Ectodermal cell (in vitro differentiated cells): ENCODE results near the gene KRTAP17-1. TPM values are rescaled to one million over a fixed set of nuclear protein-coding genes. Genes with fewer than 3 reads are reported as not detected.
"Not testable (repeated sequence)": the region's sequence is repeated elsewhere in the genome, so short reads cannot be mapped to it uniquely, and the experiment has no call there.

Experiments used
- H3K27ac ChIP-seq: 2 replicates; pipeline ENCODE4 v1.7.0; 2013; ENCODE audit warnings: mild to moderate bottlenecking, low read depth, low read length; ENCODE audit not compliant: insufficient read depth, poor library complexity, severe bottlenecking
- H3K27me3 ChIP-seq: 2 replicates; pipeline ENCODE4 v1.7.0; 2013; ENCODE audit warnings: mild to moderate bottlenecking, low read length; ENCODE audit not compliant: insufficient read depth, control insufficient read depth, poor library complexity, severe bottlenecking
- H3K36me3 ChIP-seq: one replicate; pipeline ENCODE4 v1.7.0; 2013; ENCODE audit warnings: low read length; ENCODE audit not compliant: control insufficient read depth, insufficient read depth
- H3K4me1 ChIP-seq: one replicate; pipeline ENCODE4 v1.7.0; 2013; ENCODE audit warnings: low read length; ENCODE audit not compliant: control insufficient read depth, insufficient read depth
- H3K4me3 ChIP-seq: 2 replicates; pipeline ENCODE4 v1.7.0; 2013; ENCODE audit warnings: low read depth, low read length, control low read depth; ENCODE audit not compliant: insufficient read depth
- H3K9me3 ChIP-seq: 2 replicates; pipeline ENCODE4 v1.7.0; 2013; ENCODE audit warnings: mild to moderate bottlenecking, low read length, moderate library complexity; ENCODE audit not compliant: control insufficient read depth
- WGBS, 2 experiments: methylation state at CpG; one replicate each; pipeline ENCODE4 v1.1.7; 2013; ENCODE audit warnings: missing lambda C conversion rate in 2 of 2; 5-methylcytosine and 5-hydroxymethylcytosine counted together
- polyA plus RNA-seq, 4 experiments: library from polyadenylated mRNA; stranded (reverse); fragments of 50-300 nt; gene quantifications; one replicate each; pipeline ENCODE4 v1.2.3, GENCODE V29; 2013

Gene KRTAP17-1, protein sequence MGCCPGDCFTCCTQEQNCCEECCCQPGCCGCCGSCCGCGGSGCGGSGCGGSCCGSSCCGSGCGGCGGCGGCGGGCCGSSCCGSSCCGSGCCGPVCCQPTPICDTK
- not detected for polyA plus RNA-seq (2013, experiment 1 of 4)
- polyA plus RNA-seq (2013, experiment 2 of 4), result not detected
- not detected for polyA plus RNA-seq (2013, experiment 3 of 4)
- polyA plus RNA-seq (2013, experiment 4 of 4), result not detected

DNA sequence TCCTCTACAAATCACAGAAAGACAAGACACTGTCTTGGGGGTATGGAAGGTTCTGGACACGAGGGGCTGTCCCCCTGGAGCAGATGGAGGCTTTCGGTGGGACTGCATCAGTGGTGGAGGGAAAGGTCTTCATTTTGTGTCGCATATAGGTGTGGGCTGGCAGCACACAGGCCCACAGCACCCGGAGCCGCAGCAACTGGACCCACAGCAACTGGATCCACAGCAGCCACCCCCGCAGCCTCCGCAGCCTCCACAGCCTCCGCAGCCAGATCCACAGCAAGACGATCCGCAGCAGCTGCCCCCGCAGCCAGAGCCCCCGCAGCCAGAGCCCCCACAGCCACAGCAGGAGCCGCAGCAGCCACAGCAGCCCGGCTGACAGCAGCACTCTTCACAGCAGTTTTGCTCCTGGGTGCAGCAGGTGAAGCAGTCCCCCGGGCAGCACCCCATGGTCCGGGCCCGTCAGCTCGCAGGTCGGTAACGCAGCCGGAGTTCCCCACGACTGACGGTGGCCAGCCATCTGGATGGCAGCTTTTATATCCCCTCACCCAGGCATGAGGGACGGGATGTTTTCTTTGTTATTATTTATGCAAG is at the start of gene KRTAP17-1:
KRTAP17-1 (minus strand) TSS at position 507 of the 591 bp plus-strand sequence; CDS start at position 447, 60 bp downstream.
- H3K4me1 ChIP-seq, result no peaks in the 10 kb centered on the region
- H3K36me3 ChIP-seq, result no peaks in the 10 kb centered on the region
- no peak within 1 kb of the TSS for H3K27ac ChIP-seq
- WGBS, 2 experiments, result 87 to 90% methylated on average over 24 of the region's 24 CpGs
- H3K27me3 ChIP-seq, result no peaks in the 10 kb centered on the region
- H3K4me3 ChIP-seq, result no peak within 1 kb of the TSS
- H3K9me3 ChIP-seq, result peaks cover 3% of the 10 kb centered on the region

DNA sequence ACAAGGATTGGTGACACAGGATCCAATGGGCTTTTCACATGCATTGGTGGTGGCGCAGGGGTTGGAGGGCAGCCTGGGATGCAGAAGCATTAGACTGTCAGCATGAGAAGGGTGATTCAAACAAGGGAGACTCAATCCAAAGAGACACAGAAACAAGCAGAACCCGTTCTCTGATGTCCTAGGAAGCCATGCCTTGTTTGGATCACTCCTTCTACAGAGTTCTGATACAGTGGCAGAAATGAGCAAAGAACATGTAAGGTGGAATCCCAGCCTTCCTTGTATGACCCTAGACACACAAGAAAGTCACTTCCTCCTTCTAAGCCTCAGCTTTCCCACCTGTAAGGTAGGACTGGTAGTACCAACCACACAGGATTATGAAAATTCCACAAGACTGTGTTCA is 48.4 kb upstream of the KRTAP17-1 start:
- Histone ChIP-seq H3K36me3 (no peaks in the 10 kb centered on the region), H3K4me3 (no peak overlapping the region), H3K27ac (no peak overlapping the region), H3K4me1 (no peaks in the 10 kb centered on the region), H3K27me3 (no peaks in the 10 kb centered on the region), H3K9me3 (no peaks in the 10 kb centered on the region)
- WGBS, 2 experiments, result 91 to 95% methylated on average over 2 of the region's 2 CpGs

DNA sequence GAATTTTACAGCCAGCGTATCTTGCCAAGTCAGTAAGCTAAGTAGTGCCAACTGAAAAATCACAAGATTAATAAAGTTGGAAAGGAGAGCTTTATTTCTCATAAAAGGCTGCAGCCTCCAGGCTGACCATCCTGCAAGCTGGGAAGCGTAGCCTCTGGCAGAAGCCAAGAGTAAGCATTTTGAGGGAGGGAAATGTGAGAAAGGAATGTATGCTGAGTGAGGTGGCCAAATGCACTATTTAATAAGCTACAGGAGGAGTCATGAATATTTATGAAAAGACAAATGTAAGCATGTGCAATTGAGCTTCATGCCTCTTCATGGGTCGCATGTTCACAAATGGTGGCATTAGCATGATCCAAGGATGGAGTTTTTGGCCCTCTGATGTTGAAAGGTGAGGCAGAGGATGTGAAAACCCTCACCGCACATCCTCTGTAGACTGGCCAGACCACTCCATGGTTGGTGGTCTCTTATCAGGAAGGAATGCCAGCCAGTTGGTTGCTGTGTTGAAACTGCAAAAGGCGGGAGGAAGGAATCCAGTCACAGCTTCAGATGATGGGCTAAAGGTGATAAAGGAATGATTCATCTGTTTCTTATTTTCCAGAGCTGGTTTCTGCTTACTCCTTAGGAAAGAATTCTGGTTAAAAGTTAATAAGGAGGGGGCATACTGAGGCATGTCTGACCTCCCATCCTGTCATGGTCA is 44.9 kb upstream of the KRTAP17-1 start:
- Histone ChIP-seq H3K9me3 (no peaks in the 10 kb centered on the region), H3K4me3 (no peak overlapping the region), H3K27me3 (no peaks in the 10 kb centered on the region), H3K36me3 (no peaks in the 10 kb centered on the region), H3K27ac (no peak overlapping the region), H3K4me1 (no peaks in the 10 kb centered on the region)
- 92 to 93% methylated on average over 5 of the region's 5 CpGs for WGBS, 2 experiments

DNA sequence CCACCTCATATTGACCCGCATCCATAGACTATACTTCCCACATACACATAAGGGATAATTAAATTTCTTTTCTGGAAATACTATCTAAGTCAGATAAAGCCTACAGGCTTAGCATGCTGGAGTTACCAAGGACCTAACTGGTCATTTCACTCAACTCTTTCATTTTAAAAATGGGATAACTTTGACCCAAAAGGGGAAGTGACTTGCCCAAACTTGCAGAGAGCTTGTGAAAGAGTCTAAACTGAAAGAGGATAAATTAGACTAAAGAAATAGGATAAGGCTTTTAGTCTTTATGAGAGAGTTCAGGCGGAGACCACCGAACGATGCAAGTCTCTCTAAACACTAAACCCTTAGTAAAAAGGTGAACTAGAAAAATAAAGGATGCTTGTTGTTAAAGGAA is 39.0 kb upstream of the KRTAP17-1 start:
- Histone ChIP-seq H3K4me1 (no peaks in the 10 kb centered on the region), H3K27ac (no peak overlapping the region), H3K27me3 (no peaks in the 10 kb centered on the region), H3K9me3 (no peaks in the 10 kb centered on the region), H3K36me3 (no peaks in the 10 kb centered on the region), H3K4me3 (no peak overlapping the region)
- 95 to 100% methylated on average over 4 of the region's 4 CpGs for WGBS, 2 experiments

DNA sequence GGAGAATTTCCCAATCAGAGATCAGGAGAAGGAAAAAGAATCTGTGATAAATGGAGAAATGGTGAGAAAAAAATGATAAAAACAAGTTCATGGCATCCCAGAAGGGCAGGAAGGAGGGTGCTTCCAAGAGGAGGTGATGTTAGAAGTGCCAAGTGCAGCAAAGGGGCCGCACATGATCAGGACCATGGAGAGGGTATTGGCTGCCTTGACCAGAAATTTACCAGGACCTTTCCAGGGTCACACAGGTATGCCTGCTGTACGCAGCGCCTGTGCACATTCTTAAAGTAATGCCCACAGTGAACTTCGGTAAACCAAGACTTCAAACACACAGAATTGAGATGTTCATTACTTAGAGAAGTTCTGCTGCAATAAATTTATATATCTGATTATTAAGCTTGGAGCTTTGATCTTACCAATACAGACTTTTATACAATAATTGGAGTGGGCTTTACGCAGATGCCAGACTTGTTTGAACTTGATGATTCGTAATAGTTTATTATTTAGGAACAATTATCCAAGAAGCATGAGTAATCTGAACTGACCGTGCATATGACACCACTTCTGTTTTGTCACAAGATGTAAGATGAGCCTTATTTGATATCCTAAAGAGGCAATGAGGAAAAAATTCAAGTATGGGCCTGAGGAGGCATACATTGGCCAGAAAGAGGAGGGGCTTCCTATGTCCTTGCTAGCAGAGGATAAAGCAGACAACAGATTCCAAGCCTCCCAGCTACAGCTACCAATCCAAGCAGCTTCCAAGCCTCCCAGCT is 37.3 kb upstream of the KRTAP17-1 start:
- H3K4me1 ChIP-seq, result no peaks in the 10 kb centered on the region
- no peak overlapping the region for H3K27ac ChIP-seq
- H3K4me3 ChIP-seq, result no peak overlapping the region
- no peaks in the 10 kb centered on the region for H3K27me3 ChIP-seq
- WGBS, 2 experiments, result 89 to 91% methylated on average over 7 of the region's 7 CpGs
- no peaks in the 10 kb centered on the region for H3K36me3 ChIP-seq
- H3K9me3 ChIP-seq, result no peaks in the 10 kb centered on the region

DNA sequence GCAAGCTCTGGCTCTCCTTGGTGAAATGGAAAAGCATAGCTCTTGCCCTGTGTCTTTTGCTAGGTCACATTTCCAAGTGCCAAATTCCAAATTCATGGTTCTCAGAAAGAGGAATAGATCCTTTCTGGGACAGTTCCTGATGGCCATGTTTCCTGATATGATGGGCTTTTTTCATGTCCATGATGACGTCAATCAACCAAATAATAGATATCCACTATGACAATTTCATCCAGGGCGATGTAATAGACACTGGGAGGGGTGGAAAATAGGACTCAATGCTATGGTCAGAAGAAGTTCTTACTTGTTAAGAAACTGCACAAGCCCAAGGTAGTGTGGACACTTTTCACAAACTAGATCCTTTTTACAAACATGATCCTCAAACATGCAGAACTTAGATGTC is 35.7 kb upstream of the KRTAP17-1 start:
- no peaks in the 10 kb centered on the region for H3K27me3 ChIP-seq
- H3K27ac ChIP-seq, result no peak overlapping the region
- no peaks in the 10 kb centered on the region for H3K36me3 ChIP-seq
- H3K4me1 ChIP-seq, result no peaks in the 10 kb centered on the region
- H3K4me3 ChIP-seq, result no peak overlapping the region
- WGBS, 2 experiments, result 89 to 100% methylated on average over 2 of the region's 2 CpGs
- no peaks in the 10 kb centered on the region for H3K9me3 ChIP-seq

DNA sequence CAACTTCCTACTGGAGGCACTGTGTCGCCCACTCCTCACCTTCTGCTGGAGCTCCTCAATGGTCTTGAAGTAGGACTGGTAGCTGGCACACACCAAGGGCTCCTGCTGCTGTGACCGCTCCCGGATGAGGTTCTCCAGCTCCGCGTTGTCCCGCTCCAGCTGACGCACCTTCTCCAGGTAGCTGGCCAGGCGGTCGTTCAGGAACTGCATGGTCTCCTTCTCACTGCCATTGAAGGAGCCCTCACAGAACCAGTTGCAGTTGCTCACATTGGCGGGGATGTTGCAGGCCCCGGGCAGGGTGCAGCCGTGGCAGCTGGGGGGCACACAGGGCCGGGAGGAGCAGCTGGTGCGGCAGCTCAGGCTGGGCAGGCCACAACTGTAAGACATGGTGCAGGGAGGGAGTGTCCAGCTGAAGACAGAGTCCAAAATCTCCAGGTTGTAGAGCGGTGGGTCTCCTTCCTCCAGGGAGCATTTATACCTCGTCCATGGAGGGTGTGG is 34.9 kb upstream of the KRTAP17-1 start, which contains the start of gene KRT33A:
KRT33A (minus strand) TSS at position 448 of the 498 bp plus-strand sequence; CDS start at position 387, 61 bp downstream.
- not testable (repeated sequence) for H3K4me3 ChIP-seq, H3K4me1 ChIP-seq, H3K27ac ChIP-seq, H3K36me3 ChIP-seq, H3K9me3 ChIP-seq, H3K27me3 ChIP-seq
- WGBS, 2 experiments, result 90 to 92% methylated on average over 16 of the region's 16 CpGs

DNA sequence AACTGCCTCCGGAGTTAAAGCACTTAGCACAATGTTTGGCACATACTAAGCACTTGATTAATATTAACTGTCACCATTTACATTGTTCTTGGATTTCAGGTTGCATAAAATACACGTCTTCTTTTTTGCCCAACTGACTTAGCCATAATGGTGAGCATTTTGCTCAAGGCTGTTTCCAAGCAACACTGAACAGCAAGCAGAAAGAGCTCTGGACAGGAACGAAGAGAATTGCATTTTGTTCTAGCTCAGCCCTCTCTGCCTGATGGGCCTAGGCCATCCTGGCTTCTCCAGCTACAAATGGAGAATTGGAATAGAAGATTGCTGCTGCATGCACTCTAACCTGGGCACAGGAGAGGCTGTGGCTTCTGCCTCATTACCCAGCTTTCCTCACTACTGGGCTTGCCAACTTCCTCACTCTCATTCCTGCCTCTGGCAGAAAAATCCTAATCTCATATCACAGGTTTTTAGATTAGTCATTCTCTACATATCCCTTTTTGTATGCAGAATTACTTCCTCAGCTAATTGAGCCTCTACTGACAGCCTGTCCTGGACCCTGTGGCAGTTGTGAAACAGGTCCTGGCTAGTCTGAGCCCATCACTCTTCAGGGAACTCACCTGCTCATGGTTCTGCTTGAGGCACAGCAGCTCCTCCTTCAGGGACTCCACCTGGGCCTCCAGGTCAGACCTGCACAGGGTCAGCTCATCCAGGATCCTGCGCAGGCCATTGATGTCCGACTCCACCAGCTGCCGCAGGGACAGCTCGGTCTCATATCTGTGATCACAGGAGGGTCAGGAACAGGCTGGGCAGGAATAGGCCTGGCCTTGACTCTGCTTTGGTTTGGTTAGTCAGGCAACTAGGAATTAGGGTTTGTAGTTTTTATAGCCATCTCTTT is 32.6 kb upstream of the KRTAP17-1 start:
- Histone ChIP-seq H3K27me3 (no peaks in the 10 kb centered on the region), H3K9me3 (no peaks in the 10 kb centered on the region), H3K36me3 (no peaks in the 10 kb centered on the region), H3K27ac (no peak overlapping the region), H3K4me1 (no peaks in the 10 kb centered on the region), H3K4me3 (no peak overlapping the region)
- 94 to 95% methylated on average over 7 of the region's 7 CpGs for WGBS, 2 experiments

DNA sequence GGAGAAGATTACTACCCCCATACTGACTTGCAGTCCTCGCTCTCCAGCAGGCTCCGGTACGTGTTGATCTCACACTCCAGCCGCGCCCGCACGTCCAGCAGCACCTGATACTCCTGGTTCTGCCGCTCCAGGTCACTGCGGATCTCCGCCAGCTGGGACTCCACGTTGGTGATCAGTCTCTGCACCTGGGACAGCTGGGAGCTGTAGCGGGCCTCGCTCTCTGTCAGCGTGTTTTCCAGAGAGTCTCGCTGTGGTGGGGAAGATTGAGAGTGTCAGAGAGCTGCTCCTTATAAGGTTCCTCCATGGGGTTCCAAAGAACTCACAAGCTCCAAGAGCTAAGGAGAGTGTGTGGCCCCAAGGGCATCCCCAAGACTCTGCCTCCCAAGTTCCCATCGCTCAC is 30.9 kb upstream of the KRTAP17-1 start:
- H3K36me3 ChIP-seq, H3K9me3 ChIP-seq: not testable (repeated sequence)
- 96% methylated on average over 16 of the region's 16 CpGs for WGBS, 2 experiments

More for the DNA sequence above, 30.9 kb upstream of the KRTAP17-1 start:
- H3K4me3 ChIP-seq, H3K27me3 ChIP-seq, H3K4me1 ChIP-seq, H3K27ac ChIP-seq: not testable (repeated sequence)
